Measurements from ENCODE around the gene PXK.

GRCh38 chr3:58370407-58370806 lies 37.7 kb downstream of the PXK start:
- TF ChIP-seq YY1 (IDR thresholded peaks at IDR 0.05; ENCODE audit: insufficient read depth, insufficient read length) (no peak), ZNF274 (IDR thresholded peaks at IDR 0.05; ENCODE audit: low read depth, low read length) (no peak)
